ENCODE measurements around the gene FLNB. TPM values are rescaled to one million over a fixed set of nuclear protein-coding genes. Genes with fewer than 3 reads are reported as not detected.

The FLNB gene
- total RNA-seq, 1 experiment from 2014 or later, result 83.4 TPM

- no peak overlapping the region for H3T11ph ChIP-seq (ENCODE audit: low read length)
- no peaks in the 10 kb centered on the region for H3K27me3 ChIP-seq (ENCODE audit: insufficient read depth, low read length)
- H3K79me2 ChIP-seq (ENCODE audit: insufficient read depth, low read length), result no peaks in the 10 kb centered on the region
- H2AK5ac ChIP-seq (ENCODE audit: insufficient read length, low read length), result no peak overlapping the region
- no peaks in the 10 kb centered on the region for H3K23me2 ChIP-seq (ENCODE audit: insufficient read length, low read depth, low read length, poor library complexity, severe bottlenecking)
- no peak overlapping the region for H3K23ac ChIP-seq (ENCODE audit: insufficient read length, low read depth, low read length)
- Mint-ChIP-seq H3K4me3 (no peak overlapping the region), H3K36me3 (ENCODE audit: insufficient read depth in 1 of 3, low read depth in 3 of 3) (no peaks in the 10 kb centered on the region), H3K4me1 (peaks cover 9 to 11% of the 10 kb centered on the region in 2 experiments), H3K27ac (no peak overlapping the region), H3K9me3 (no peaks in the 10 kb centered on the region; a peak in 1 of 5 replicates), H3K27me3 (ENCODE audit: low read depth) (peaks cover 16% of the 10 kb centered on the region)
- DNase-seq, result peak; percentile 47
- no peak overlapping the region for H3K4ac ChIP-seq (ENCODE audit: low read depth, low read length)
- H2BK5ac ChIP-seq (ENCODE audit: insufficient read length, low read length), result no peak overlapping the region
- H4K8ac ChIP-seq (replicated peaks; ENCODE audit: insufficient read length, low read depth, low read length), result no peak overlapping the region
- H3K14ac ChIP-seq (ENCODE audit: insufficient read depth, low read length), result no peak overlapping the region
- H3K79me1 ChIP-seq (ENCODE audit: insufficient read depth, low read depth, low read length, poor library complexity, severe bottlenecking), result no peaks in the 10 kb centered on the region
- H4K91ac ChIP-seq (ENCODE audit: insufficient read length, low read depth, low read length), result no peak overlapping the region
- H3K18ac ChIP-seq (ENCODE audit: insufficient read length, low read depth, low read length), result no peak overlapping the region
- TF ChIP-seq CTCF (conservative IDR thresholded peaks at IDR 0.05), result peak; percentile 39; the same call in 2 of the 3 replicates
- H2AFZ ChIP-seq (ENCODE audit: low read length), result no peak overlapping the region
- no peaks in the 10 kb centered on the region for H4K20me1 ChIP-seq (ENCODE audit: control insufficient read depth, insufficient read depth, insufficient read length)
- no peak overlapping the region for H3K9ac ChIP-seq (ENCODE audit: extremely low read depth, insufficient read length, low read length)
- no peak overlapping the region for H3K56ac ChIP-seq (ENCODE audit: insufficient read length, low read depth, low read length)
- H3K27ac ChIP-seq (ENCODE audit: insufficient read length, low read depth, low read length), result no peak overlapping the region
- H3K9me3 ChIP-seq (ENCODE audit: control insufficient read depth, low read depth, low read length), result no peaks in the 10 kb centered on the region
- no peak overlapping the region for H3K4me2 ChIP-seq (ENCODE audit: insufficient read depth, insufficient read length, low read length)
- no peak overlapping the region for H2BK120ac ChIP-seq (ENCODE audit: low read depth, low read length, poor library complexity, severe bottlenecking)
- H2BK12ac ChIP-seq (ENCODE audit: insufficient read length, low read depth, low read length), result no peak overlapping the region
- no CpG with 5 or more reads among the region's 7 CpGs for WGBS (ENCODE audit: extremely low coverage, insufficient read length, low lambda C conversion rate)
- H4K5ac ChIP-seq (ENCODE audit: insufficient read length, low read depth, low read length), result no peak overlapping the region
- H3K4me1 ChIP-seq (ENCODE audit: insufficient read depth, low read length), result no peaks in the 10 kb centered on the region; the same call in 1 of the 2 replicates
- H2BK15ac ChIP-seq (ENCODE audit: low read depth, low read length), result no peak overlapping the region
- no peak overlapping the region for H2BK20ac ChIP-seq (ENCODE audit: low read depth, low read length, poor library complexity, severe bottlenecking)
These were observed 206.5 kb downstream of the FLNB start for GRCh38 chr3:58214484-58215316.

Data from H9 (cell line).